Measurements from ENCODE around the gene ATG16L2.

The ATG16L2 gene

DNA sequence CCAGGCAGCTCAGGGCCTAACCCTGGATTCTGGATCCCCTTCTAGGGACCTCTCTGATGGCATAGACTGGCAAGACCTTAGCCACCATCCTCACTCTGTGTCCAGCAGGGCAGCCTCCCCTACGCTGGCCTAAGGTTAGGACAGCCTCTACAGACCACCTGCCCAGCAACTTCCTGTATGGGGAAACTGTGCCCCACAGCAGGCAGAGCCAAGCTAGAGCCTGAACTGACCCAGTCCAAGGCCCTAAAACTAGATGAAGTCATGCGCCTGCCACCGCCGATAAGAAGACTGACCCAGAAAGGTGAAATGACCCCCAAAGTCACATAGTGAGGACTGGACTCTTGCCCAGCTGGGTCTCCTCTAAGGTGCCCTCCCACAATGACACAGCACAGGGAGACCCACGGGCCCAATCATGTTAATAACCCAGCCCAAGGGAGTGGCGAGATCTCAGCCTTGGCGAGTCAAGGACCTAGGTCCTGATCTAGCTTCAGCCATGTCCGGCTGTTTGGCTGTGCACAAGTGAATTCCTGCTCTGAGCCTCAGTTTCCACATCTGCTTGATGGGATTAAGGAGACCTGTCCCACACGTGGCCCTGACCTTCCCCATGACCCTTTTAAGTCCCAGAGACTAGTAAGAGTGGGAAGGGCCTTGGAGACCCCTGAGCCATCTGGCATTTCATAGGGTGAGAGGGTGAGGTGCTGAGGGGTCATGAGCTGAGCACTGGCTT, 37.9 kb upstream of the ATG16L2 start:
- no peak overlapping the region for H3K4me3 ChIP-seq (ENCODE audit: low read length)
- TF ChIP-seq, protein P1, sequence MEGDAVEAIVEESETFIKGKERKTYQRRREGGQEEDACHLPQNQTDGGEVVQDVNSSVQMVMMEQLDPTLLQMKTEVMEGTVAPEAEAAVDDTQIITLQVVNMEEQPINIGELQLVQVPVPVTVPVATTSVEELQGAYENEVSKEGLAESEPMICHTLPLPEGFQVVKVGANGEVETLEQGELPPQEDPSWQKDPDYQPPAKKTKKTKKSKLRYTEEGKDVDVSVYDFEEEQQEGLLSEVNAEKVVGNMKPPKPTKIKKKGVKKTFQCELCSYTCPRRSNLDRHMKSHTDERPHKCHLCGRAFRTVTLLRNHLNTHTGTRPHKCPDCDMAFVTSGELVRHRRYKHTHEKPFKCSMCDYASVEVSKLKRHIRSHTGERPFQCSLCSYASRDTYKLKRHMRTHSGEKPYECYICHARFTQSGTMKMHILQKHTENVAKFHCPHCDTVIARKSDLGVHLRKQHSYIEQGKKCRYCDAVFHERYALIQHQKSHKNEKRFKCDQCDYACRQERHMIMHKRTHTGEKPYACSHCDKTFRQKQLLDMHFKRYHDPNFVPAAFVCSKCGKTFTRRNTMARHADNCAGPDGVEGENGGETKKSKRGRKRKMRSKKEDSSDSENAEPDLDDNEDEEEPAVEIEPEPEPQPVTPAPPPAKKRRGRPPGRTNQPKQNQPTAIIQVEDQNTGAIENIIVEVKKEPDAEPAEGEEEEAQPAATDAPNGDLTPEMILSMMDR (conservative IDR thresholded peaks at IDR 0.05; ENCODE audit: low read depth, low read length), result no peak

DNA sequence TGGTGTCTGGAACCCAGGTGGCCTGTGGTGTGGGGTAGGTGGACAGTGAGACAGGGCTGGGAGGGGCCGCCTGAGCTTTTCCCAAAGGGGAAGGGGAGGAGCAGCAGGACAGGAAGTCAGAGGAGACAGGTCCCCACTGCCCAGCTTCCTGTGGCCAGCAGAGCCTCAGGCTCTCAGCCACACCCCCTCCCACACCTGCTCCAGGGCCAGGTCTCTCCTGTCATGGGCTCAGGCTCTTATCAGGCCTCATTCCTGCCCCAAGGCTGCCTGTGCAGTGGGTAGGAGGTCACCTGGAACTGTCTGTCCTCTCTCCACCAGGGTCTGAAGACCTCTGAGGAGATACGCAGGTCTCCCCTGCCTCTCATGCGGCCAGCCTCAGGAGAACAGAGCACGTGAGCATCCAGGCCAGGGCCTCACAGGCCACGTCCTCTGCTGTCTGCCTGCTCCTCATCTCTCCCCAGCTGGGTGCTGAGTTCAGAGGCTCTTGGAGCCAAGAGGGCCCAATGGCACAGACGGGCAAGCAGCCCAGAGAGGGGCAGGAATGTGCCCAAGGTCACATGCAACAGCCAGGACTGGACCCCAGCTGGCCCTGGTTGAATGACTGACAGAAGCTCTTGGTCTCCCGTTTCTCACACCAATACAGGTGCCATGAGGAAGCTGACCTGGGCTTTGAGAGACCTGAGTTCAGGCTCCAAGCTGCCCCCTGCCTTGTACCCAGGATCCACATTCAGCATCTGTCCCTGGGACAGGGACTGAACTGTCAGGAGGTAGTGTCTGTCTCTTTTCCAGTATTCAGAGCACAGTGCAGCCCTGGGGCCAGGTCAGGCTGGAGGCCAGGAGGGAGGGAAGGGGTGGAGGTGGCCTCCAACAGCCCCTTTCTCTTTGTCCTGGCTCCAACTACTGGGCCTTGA, 37.1 kb upstream of the ATG16L2 start:
- no peak overlapping the region for H3K4me3 ChIP-seq (ENCODE audit: low read length)
- no peak for DNase-seq (ENCODE audit: low read depth)
- TF ChIP-seq, protein P1 (conservative IDR thresholded peaks at IDR 0.05; ENCODE audit: low read depth, low read length), result no peak

More for the DNA sequence above, 37.9 kb upstream of the ATG16L2 start:
- no peak for DNase-seq (ENCODE audit: low read depth)

DNA sequence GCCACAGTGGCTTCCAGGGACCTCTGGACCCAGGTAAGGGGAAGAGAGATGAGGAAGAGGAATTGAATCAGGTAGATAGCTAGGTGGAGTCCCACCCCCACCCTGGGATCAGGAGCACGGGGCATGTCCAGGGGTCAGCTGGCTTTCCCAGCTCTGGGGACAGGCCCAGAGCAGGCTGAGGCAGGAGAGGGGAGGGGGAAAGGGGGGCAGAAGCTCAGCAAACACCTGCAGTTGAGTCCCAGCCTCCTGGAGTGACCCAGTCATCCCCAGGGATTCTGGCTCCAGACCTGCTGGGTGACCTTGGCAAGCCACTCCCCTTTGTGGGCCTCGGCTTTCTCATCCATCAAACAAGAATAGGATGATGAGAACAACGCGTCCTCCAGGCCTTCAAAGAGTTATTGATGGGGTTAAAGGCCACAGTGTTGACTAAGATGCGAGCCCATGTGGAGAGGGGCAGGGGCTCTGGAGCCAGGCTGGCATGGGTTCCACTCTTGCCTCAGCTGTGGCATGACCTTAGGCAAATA, 36.4 kb upstream of the ATG16L2 start:
- TF ChIP-seq, protein P1 (conservative IDR thresholded peaks at IDR 0.05; ENCODE audit: low read depth, low read length), result no peak
- no peak overlapping the region for H3K4me3 ChIP-seq (ENCODE audit: low read length)

DNA sequence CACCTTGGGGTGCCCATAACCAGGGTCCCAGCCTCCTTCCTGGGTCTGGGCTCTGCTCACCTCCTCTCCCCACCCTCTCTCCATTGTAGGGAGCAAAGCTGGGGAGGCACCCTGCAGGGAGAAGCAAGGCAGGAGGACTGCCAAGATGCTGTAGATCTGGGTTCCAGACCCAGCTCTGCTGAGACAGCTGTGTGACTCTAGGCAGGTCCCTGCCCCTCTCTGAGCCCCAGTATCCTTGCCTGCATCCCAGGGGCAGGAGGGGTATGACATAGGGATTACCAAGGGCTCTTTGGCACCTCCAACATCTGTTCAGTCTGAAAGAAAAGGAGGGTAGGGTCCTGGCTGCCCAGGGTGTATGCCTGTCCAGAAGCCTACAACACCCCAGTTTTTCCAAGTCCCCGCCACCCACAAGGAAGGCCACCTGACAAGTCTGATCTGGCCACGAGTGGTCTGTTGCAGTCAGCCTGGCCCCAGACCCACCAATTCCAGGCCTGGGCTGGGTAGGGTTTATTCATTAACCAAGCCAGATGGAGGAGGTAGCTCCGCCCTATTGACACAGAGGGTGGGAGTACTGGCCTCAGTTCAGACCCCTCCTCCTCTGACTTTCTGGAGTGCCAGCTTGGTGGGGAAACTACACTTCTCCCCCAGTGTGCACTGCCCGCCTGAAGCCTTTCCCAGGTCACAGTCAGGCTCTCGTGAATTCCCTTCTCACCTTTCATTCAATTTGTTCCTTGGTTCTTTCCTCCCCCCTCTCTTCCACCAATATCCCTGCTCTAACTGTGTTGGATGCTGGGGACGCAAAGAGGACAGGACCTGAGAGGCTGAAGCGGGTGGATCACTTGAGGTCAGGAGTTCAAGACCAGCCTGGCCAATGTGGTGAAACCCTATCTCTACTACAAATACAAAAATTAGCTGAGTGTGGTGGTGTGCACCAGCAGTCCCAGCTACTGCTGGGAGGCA, 35.4 kb upstream of the ATG16L2 start:
- H3K4me3 ChIP-seq (ENCODE audit: low read length), result no peak overlapping the region
- TF ChIP-seq, protein P1 (conservative IDR thresholded peaks at IDR 0.05; ENCODE audit: low read depth, low read length), result no peak
- DNase-seq (ENCODE audit: low read depth), result no peak

More for the DNA sequence above, 36.4 kb upstream of the ATG16L2 start:
- no peak for DNase-seq (ENCODE audit: low read depth)

DNA sequence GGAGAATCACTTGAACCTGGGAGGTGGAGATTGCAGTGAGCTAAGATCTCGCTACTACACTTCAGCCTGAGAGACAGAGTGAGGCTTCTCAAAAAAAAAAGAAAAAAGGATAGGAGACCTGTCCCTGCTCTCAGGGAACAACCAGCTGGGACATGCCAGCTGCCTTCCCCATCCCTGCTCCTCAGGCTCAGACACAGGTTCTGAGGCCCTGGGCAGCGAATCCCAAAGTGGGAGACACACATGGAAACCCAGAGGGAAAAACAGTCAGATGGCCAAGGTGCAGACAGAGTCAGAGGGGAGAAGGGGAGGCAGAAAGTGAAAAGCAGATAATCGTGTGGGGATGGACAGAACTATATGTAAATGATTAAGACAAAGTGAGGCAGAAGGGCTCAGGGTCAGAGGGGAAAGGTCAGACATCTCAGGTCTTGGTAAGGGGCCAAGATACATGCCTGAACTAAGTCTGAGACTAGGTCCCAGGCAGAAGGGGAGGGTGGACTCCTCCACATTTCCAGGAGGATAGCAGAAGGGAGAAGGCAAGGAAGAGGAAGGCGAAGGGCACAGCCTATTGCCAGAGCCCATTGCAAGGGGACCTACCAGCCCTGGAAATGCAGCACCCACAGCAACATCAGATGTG, 34.6 kb upstream of the ATG16L2 start:
- TF ChIP-seq, protein P1 (conservative IDR thresholded peaks at IDR 0.05; ENCODE audit: low read depth, low read length), result no peak
- no peak for DNase-seq (ENCODE audit: low read depth)
- no peak overlapping the region for H3K4me3 ChIP-seq (ENCODE audit: low read length)

All from retinal pigment epithelial cell (primary cell).